ENCODE measurements around the gene MYCBPAP. TPM values are rescaled to one million over a fixed set of nuclear protein-coding genes. Genes with fewer than 3 reads are reported as not detected.

The MYCBPAP gene
- total RNA-seq, 4 donors from 2014 or later = 0.42 to 4.6 (median 1.3) TPM

- Histone ChIP-seq H3K36me3 (no peaks in the 10 kb centered on the region), H3K4me3 (no peak overlapping the region), H3K9me3 (no peaks in the 10 kb centered on the region), H3K27me3 (peaks cover 21% of the 10 kb centered on the region), H3K27ac (no peak overlapping the region), H3K4me1 (peaks cover 30% of the 10 kb centered on the region)
- no peak for DNase-seq (ENCODE audit: low spot score in 2 of 2)
- WGBS = 30% methylated on average over 2 of the region's 2 CpGs
- TF ChIP-seq CTCF (IDR thresholded peaks at IDR 0.05) (no peak), POLR2A (IDR thresholded peaks at IDR 0.05) (no peak), POLR2AphosphoS5 (IDR thresholded peaks at IDR 0.05) (no peak), EP300 (IDR thresholded peaks at IDR 0.05) (no peak)
These were observed 58.6 kb downstream of the MYCBPAP start for GRCh38 chr17:50566886-50567285.

GRCh38 chr17:50568659-50569058 lies 60.4 kb downstream of the MYCBPAP start:
- H3K4me1 ChIP-seq = peaks cover 15% of the 10 kb centered on the region
- H3K27me3 ChIP-seq = peaks cover 3% of the 10 kb centered on the region
- H3K27ac ChIP-seq = no peak overlapping the region
- H3K9me3 ChIP-seq = no peaks in the 10 kb centered on the region
- no peak for DNase-seq (ENCODE audit: low spot score in 2 of 2)
- no peak overlapping the region for H3K4me3 ChIP-seq
- TF ChIP-seq POLR2A (IDR thresholded peaks at IDR 0.05) (no peak), CTCF (IDR thresholded peaks at IDR 0.05) (no peak), POLR2AphosphoS5 (IDR thresholded peaks at IDR 0.05) (no peak), EP300 (IDR thresholded peaks at IDR 0.05) (no peak)
- H3K36me3 ChIP-seq = no peaks in the 10 kb centered on the region
- WGBS = 70% methylated on average over 6 of the region's 12 CpGs

GRCh38 chr17:50569592-50569991 lies 61.4 kb downstream of the MYCBPAP start:
- DNase-seq (ENCODE audit: low spot score in 2 of 2) = no peak
- no peaks in the 10 kb centered on the region for H3K9me3 ChIP-seq
- no peak overlapping the region for H3K27ac ChIP-seq
- no peaks in the 10 kb centered on the region for H3K36me3 ChIP-seq
- 96% methylated on average over 7 of the region's 7 CpGs for WGBS
- no peak for TF ChIP-seq CTCF (IDR thresholded peaks at IDR 0.05)
- no peak for TF ChIP-seq POLR2A (IDR thresholded peaks at IDR 0.05)
- TF ChIP-seq EP300 (IDR thresholded peaks at IDR 0.05) = no peak
- no peak for TF ChIP-seq POLR2AphosphoS5 (IDR thresholded peaks at IDR 0.05)
- peaks cover 3% of the 10 kb centered on the region for H3K27me3 ChIP-seq
- no peak overlapping the region for H3K4me3 ChIP-seq
- H3K4me1 ChIP-seq = peaks cover 12% of the 10 kb centered on the region

- WGBS = 94% methylated on average over 8 of the region's 8 CpGs
- no peak overlapping the region for H3K4me3 ChIP-seq
- no peaks in the 10 kb centered on the region for H3K9me3 ChIP-seq
- H3K4me1 ChIP-seq = peaks cover 8% of the 10 kb centered on the region
- H3K36me3 ChIP-seq = no peaks in the 10 kb centered on the region
- no peak for DNase-seq (ENCODE audit: low spot score in 2 of 2)
- peaks cover 3% of the 10 kb centered on the region for H3K27me3 ChIP-seq
- TF ChIP-seq POLR2A (IDR thresholded peaks at IDR 0.05) (no peak), CTCF (IDR thresholded peaks at IDR 0.05) (no peak), EP300 (IDR thresholded peaks at IDR 0.05) (no peak), POLR2AphosphoS5 (IDR thresholded peaks at IDR 0.05) (no peak)
- no peak overlapping the region for H3K27ac ChIP-seq
These were observed 61.8 kb downstream of the MYCBPAP start for GRCh38 chr17:50570032-50570431.

GRCh38 chr17:50570528-50570927 lies 62.3 kb downstream of the MYCBPAP start:
- Histone ChIP-seq H3K4me3 (no peak overlapping the region), H3K36me3 (no peaks in the 10 kb centered on the region), H3K27ac (no peak overlapping the region), H3K9me3 (no peaks in the 10 kb centered on the region), H3K4me1 (peaks cover 3% of the 10 kb centered on the region), H3K27me3 (peaks cover under 1% of the 10 kb centered on the region)
- 79% methylated on average over 6 of the region's 7 CpGs for WGBS
- no peak for TF ChIP-seq POLR2AphosphoS5 (IDR thresholded peaks at IDR 0.05)
- TF ChIP-seq EP300 (IDR thresholded peaks at IDR 0.05) = no peak
- TF ChIP-seq POLR2A (IDR thresholded peaks at IDR 0.05) = no peak
- TF ChIP-seq CTCF (IDR thresholded peaks at IDR 0.05) = no peak
- no peak for DNase-seq (ENCODE audit: low spot score in 2 of 2)

Measured in suprapubic skin (tissue), 4 donors.